NCI-H1092 treated with DMSO at 0.1 percent for 48 hours (cell line): ENCODE measurements around the gene TAPBP.
A peak's percentile ranks its signal among the peaks of the same experiment; 100 is the strongest.
"Not testable (repeated sequence)": the region's sequence is repeated elsewhere in the genome, so short reads cannot be mapped to it uniquely, and the experiment has no call there.

ENCODE experiments used
- DNase-seq: peaks from one replicate; lab custom pipeline; 2025; lab: John Stamatoyannopoulos, UW

Gene TAPBP

DNA sequence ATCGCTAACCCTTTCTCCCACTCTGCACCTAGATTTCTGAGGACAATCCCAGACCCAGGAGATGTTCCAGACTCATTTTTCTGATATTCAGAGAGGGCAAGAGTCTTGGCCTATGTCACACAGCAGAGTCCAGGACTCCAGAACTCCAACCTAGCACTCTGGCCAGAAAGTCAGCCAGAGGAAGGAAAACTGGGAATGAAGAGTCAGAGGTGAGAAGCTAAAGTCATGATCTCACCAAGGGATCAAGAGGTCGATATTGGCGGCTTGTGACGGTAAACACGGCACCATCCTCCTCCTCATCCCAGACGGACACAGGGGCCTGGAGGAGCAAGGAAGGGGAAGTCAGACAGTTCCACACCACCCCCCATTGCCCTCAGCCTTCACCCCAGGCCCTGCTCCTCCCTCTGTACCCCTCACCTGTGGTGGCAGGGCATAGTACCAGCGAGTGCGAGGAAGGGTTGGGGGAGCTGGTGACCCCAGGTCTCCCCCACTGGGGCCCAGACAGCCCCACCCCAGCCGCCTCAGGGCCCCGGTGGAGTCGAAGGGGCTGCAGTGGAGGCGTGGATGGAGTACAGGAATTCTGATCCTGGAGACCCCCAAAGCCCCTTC lies 17.0 kb downstream of the TAPBP start:
- DNase-seq: no peak

DNA sequence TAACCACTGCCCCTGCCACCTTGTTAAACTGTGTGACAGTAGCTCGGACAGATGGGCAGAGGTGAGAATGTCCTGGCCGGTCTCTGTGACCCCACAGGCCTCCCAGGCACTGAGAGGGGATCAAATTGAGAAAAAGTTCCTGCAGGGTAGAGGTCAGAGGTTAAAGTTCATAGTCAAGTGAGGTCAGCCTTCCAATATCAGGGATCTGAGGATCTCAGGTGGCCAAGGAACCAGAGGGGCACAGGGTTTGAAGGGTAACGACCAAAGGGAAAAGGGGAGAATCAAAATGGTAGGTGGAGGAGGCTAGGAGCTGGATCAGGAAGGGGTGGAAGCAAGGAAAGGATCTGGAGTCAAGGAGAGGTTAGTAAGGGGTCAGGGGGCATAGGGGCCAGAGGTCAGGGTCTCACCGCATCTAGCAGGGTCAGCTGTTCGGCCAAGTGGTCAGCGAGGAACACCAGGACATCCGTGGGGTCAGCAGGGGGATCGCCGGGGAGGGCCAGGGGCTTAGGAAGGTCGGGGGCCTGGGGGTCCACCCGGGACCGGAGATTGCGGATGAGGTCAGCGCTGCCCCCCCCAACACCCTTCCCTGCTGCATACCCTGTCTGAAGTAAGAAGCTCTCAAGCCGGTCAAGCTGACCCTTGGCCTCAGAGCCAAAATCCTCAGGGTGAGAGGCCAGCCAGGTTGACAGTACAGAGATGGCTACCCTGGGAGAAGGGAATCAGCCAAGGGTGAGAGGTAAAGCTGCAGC lies 18.1 kb downstream of the TAPBP start:
- DNase-seq: no peak

DNA sequence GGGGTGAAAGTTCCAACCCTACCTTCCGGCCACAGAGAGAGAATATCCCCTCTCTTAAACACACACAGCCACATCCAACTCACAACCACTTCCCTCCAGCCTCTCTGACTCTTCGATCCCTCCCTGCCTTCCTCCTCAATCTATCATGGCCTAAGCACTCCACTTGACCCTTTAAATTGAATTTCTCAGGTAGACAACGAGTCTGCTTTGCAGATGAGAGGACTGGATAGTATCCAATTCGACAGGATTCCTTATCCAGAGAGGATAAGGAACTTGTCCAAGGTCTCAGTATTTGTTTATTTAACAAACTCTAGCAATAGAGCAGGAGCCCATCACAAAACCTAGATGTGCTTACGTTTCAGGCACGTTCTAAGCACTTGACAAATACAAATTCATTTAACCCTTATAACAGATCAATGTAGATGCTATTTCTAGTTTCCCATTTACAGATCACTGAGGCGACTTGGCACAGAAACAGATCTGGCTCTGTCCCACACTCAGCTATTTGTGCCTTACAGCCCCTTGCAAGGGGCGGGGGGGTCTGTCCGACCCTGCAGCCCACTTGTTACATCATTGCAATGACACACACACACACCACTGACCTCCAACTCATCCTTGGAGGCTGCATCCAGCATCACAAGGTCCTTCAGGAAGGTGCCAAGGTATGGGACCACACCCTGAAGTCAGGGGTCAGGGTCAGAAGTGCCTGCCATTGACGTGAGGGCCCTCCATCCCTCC lies 19.6 kb downstream of the TAPBP start:
- DNase-seq: no peak

DNA sequence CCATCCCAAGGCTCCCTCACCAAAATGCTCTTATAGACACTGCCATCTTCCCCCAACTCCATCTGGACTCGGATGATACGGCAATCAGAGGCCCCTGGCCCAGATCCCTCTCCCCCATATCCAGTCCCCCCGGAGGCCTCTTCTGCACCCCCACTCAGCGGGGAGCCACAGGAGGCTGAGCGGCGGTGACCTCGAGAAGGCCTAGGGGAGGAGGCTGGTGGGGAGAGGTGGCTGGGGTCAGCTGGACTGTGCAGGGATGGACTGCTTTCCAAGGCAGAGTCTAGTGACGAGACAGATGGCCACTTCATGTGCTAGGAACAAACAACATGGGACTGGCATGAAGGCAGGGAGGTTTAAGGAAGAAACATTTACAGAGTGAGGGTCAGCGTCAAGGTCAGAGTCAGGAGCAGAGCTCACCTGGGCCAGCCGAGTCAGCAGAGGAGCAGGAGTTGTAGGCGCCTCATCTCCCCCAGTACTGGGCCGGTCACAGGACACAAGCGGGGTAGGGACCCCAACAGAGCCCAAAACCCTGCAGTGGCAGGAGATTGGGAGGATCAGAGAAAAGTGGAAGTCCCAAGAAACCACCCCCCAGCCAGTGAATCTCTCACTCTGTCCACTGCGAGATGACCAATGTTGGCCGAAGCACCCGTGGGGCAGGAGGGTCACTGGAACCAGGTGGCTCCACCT lies 20.7 kb downstream of the TAPBP start:
- no peak for DNase-seq

DNA sequence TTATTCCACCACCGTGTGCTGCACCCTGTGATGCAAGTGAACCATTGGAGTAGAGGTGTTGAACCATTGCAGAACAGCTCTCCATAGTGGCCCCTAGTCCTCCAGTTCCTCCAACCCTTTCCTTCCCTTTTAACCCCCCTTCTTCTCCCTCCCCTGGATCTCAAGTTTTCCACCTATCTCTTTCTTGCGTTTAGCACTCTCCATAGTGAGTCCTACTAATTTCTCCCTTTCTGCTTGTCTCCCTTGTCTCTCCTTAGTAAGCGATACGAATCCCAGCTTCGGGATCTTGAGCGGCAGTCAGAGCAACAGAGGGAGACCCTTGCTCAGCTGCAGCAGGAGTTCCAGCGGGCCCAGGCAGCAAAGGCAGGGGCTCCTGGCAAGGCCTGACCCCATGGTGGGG lies 23.4 kb downstream of the TAPBP start:
- no peak for DNase-seq

DNA sequence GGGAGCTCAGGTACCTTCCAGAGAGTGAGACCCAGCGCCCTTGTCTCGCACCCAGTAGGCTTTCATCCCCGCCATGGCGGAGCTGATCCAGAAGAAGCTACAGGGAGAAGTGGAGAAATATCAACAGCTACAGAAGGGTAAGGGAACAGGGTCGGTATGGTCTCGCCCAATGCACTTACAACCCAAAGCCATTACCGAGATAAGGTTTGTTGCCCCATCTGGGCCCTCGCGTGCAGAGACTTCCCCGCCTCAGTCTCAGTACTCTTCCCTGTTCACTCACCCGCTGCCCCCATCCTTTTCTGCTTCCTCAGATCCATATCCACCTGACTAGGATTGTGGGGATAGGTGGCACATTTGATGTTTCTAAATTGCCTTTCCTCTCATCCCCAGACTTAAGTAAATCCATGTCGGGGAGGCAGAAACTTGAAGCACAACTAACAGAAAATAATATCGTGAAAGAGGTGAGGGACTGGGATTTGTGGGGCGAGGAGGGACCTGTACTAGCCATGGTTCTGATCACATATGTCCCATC lies 24.0 kb downstream of the TAPBP start:
- DNase-seq: no peak

DNA sequence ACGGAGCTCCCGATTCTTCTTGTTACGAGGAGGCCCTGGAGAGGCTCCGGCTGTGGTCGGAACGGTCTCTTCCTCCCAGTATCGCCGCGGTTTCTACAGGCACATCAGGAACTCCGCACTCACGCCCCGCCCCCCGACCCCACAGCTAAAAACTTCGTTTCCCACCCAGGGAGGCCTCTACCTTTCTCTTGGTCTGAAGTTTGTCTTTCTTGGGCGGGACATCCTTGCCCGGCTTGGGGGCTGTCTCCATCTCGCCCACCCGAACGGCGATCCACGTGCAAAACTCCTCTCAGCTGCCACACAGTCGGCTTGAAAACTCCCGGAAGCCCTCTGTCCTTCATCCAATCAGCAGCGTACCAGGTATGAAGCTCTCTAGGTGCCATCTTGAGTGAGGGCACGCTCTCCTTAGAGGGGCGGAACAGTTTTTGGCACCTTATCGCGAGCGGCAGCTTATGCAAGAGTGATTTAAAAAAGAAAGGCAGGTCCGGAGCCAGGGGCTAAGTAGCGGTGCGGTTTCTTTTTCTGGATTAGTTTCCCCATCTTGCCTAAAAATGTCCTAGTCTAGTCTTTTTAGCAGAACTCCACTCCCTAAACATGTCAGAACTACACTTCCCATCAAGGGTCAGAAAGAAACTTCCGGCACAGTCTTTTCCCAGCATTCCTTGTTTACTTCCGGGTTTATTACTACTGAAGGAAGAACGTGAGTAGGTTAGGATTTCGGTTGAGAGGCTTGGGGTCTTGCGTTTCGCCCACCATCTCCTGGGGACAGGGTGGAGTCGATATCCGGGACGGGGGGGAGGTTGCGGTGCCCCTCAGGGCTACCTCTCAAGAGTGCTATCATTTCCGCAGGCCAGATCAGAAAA lies 24.7 kb downstream of the TAPBP start, which contains the start of the genes PFDN6 and WDR46:
Gene PFDN6, plus strand, starts transcription at position 681 of the 863 bp plus-strand sequence. CDS start 256 bp downstream, outside the sequence.
Gene WDR46, minus strand, starts transcription at position 319 of the 863 bp plus-strand sequence. Its CDS starts 69 bp downstream, at position 250.
- DNase-seq: peak; percentile 92

DNA sequence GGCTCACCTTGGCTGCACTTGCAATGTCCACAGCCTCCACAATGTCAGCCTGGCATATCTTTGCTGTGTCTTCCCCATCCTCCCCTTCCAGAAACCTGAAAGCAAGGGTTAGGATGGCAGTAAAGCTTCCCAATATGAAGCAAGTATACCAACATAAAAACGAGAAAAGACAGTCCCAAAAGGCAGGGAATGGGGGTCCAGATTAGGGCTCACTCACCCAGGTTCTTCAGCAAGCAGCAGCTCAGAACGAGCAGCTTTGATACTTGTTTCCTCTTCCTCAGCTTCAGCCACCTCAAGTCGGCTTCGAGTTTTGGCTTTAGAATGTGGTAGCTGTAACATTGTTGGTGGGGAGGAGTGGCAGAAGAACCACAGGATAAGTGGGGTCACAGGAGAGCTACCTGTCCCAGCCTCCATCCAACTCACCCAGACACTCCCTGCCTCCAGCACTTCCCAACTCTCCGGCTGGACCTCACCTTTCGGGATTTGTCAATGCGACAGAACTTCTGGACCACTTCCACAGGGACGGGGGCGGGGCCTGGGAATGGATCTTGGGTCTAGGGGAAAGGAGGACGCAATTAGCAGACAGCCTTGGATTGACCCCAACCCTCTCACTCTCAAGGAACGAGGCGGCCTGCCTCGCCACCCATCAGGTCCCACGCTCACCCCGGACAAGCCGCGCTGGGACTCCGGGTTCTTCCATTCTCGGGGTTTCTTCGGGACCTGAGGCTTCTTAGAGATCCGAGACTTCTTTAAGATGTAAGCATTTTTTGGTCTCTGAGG lies 25.5 kb downstream of the TAPBP start:
- no peak for DNase-seq

DNA sequence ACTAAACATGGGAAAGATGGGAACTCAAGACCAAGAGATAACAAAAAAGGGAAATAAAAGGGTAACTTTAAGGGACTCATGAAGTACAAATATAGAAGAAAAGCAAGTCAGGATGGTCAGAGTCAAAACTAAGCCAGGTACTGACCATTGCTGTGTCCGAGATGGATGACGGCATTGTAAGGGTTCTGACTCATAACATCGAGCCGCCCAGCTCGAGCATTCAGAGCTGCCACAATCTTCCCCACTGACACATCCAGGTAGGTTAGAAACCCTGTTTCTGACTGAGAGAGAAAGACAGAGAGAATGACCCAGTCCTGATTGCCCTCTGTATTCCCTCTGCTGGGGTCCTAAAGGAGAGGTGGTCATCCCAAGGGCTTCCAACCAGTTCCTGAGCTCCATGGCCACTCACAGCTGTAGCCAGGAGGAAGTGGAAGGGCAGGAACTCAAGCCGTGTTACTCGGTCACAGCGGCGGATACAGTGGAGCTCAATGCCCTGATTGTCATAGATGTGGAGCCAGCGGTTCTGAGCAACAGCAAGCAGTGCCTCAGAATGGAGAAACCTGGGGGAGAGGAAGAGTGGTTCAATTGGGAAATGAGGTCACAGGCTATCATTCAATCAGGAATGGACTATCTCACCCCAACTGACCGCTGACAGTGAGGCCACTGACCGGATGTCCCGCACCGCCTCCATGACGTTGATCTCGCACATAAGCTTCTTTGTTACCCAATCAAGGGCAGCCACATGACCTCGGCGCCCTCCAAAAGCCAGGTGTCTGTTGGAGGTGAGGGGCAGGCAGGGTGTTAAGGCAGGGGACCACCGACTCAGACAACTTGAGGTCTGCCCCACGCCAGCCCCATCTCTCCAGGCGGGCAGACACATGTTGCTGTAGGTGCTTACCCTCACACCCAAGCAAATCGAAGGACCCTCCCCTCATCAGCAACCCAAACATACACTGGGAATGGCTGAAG lies 26.6 kb downstream of the TAPBP start:
- DNase-seq: no peak

DNA sequence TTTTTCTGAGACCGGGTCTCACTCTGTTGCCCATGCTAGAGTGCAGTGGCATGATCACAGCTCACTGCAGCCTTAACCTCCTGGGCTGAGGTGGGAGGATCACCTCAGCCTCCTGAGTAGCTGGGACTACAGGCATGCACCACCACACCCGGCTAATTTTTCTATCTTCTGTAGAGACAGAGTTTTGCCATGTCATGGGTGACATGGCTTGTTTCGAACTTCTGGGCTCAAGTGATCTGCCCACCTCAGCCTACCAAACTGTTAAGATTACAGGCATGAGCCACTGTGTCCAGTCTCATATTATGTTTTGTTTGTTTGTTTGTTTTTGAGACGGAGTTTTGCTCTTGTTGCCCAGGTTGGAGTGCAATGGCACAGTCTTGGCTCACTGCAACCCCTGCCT lies 28.7 kb downstream of the TAPBP start:
- DNase-seq: not testable (repeated sequence)

DNA sequence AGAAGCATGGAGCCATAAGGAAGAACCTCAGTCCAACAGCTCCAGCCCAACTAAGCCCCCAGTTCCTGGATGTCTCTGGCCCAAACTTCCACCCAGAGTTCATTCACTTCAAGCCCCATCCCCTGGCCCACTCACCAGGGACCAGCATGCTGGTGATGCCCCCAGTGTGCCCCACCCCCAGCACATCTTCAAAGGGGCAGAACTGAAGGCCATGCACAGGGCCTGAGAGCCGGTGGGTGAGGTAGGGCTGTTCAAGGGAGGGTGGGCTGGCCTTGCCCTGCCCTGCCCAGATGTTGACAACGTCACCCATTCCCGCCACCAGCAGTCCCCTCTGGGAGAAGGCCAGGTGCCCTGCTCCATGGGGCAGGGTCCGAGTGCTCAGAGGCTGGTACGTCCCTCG lies 33.3 kb downstream of the TAPBP start:
- no peak for DNase-seq

DNA sequence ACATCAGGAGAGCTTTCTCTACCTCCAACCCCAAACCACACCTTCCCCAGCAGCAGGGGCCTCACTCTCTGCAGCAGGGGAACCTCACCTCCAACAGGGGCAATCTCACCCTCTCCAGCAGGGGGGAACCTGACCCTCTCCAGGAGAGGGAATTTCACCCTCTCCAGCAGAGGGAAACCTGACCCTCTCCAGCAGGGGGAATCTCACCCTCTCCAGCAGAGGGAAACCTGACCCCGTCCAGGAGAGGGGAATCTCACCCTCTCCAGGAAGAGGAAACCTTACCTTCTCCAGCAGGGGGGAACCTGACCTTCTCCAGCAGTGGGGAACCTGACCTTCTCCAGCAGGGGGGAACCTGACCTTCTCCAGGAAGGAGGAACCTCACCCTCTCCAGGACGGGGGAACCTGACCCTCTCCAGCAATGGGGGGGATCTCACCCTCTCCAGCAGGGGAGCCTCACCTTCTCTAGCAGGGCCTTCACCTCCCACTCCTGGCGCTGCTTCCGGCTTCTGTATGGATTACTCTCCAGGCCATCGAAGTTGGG lies 33.8 kb downstream of the TAPBP start:
- DNase-seq: no peak

DNA sequence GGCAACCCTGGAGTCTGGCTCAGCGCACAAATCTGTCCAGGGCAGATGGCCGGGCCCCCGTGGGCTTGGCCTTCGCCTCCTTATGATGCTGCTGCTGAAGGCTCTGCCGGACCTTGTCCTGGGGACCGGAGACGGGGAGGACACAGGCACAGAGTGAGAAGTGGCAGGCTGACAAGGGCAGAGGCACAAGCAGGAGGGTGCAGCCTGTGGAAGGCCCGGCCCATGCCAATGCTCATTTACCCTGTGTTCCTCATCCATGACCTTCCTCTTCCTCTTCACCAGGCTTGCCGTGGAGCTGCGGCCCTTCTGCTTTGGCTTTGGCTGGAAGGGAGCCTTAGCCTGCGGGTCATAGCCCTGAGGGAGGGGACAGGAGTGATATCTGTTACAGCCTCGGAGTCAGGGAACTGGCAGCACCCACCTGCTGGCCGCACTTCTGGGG lies 34.6 kb downstream of the TAPBP start:
- no peak for DNase-seq

DNA sequence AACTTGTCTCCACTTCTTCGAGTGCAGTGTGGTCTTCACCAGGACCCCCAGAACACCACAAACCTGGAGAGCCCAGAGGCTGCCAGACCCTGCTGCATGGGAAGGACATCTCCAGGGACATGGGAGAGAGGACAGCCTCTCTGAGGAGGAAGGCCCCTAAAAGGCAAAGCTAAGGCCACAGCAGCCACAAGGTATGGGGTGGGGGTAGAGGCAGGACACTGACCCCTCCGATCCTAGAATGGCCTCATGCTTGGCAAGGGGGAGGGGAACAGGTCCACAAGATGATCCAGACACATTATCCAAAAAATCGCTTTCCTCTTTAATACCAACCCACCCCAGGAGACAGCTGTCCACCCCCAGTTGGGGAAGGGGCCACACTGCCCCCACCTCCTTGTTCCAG lies 35.1 kb downstream of the TAPBP start:
- DNase-seq: no peak

DNA sequence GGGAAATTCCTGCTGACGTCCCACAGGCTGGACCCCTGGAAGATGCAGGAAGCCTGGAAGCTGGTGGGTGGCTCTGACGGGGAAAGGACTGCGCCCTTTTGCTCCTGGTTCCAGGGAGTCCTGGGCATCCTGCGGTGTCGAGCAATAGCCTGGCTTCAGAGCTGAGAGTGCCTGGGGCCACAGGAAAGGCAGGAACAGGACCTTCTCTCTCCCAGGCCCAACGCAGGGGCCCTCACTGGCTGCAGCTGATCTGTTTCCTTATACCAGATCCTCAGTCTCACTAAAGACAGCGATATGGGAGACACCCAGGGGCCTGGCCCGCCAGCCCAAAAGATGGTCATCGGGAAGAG lies 35.5 kb downstream of the TAPBP start:
- no peak for DNase-seq

DNA sequence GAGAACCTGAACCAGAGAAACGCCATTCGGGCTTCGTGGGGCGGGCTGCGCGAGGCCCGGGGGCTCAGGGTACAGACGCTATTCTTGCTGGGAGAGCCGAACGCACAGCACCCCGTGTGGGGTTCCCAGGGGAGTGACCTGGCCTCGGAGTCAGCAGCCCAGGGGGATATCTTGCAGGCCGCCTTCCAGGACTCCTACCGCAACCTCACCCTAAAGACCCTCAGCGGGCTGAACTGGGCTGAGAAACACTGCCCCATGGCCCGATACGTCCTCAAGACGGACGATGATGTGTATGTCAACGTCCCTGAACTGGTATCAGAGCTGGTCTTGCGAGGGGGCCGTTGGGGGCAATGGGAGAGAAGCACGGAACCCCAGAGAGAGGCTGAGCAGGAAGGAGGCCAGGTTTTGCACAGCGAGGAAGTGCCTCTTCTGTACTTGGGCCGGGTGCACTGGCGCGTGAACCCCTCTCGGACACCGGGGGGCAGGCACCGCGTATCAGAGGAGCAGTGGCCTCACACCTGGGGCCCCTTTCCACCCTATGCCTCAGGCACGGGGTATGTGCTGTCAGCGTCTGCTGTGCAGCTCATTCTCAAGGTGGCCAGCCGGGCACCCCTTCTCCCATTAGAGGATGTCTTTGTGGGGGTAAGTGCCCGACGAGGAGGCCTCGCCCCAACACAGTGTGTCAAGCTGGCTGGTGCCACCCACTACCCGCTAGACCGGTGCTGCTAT lies 36.1 kb downstream of the TAPBP start:
- no peak for DNase-seq

DNA sequence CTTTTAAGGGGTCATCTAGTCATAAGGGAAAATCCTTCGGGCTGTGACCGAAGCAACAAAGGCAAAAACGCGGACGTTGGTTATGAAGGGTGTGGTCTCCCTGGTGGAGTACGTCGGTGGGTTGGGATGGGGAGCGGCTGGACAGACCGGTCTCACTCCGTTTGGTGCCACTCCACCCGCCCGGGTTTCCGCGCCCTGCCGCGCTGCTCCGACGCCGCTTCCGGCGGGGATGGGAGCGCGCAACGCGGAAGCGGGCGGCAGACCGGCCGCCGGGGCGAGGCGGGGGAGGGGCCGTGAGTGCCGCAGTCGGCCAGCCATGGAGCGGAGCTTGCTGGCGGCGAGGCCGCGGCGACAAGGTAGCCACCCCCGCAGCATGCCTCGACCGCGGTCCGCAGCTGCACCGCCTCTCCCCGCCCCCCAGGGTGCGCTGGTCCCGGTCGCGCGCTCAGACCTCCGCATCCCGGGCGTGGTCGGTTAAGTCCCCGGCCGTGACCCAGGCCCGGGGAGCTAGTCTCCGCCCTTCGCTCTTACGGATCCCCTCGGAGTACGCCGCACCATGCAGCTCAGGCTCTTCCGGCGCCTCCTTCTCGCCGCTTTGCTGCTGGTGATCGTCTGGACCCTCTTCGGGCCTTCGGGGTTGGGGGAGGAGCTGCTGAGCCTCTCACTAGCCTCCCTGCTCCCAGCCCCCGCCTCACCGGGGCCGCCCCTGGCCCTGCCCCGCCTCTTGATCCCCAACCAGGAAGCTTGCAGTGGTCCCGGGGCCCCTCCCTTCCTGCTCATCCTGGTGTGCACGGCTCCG lies 36.8 kb downstream of the TAPBP start, which contains the start of gene B3GALT4:
Gene B3GALT4, plus strand, starts transcription at position 260 of the 799 bp plus-strand sequence. Its CDS starts 297 bp downstream, at position 557.
- peak; percentile 39 for DNase-seq
